Memory B cell (primary cell): ENCODE results near the gene LAT.

Experiments used
- ATAC-seq: fragments of 150-1000 bp; cut with Tn5 transposase; 2 replicates; pipeline ENCODE4 v1.10.0; 2021; ENCODE audit warnings: low read depth, mild to moderate bottlenecking, moderate library complexity
- DNase-seq, 2 donors: peaks; one replicate each; pipeline ENCODE4 v3.0.0; 2022; ENCODE audit warnings: low spot score in 2 of 2
- H3K27ac Mint-ChIP-seq: one replicate; pipeline ENCODE4 v1.8.0; 2022; ENCODE audit warnings: mild to moderate bottlenecking, moderate library complexity, mixed read lengths
- H3K27me3 Mint-ChIP-seq: one replicate; pipeline ENCODE4 v1.8.0; 2022; ENCODE audit warnings: mixed read lengths
- H3K36me3 Mint-ChIP-seq: one replicate; pipeline ENCODE4 v1.8.0; 2022; ENCODE audit warnings: mild to moderate bottlenecking, mixed read lengths
- H3K4me1 Mint-ChIP-seq: one replicate; pipeline ENCODE4 v1.8.0; 2022; ENCODE audit warnings: mixed read lengths
- H3K4me3 Mint-ChIP-seq: one replicate; pipeline ENCODE4 v1.8.0; 2022; ENCODE audit warnings: mild to moderate bottlenecking, moderate library complexity, mixed read lengths
- H3K9me3 Mint-ChIP-seq: one replicate; pipeline ENCODE4 v1.8.0; 2022; ENCODE audit warnings: mixed read lengths

LAT gene

GRCh38 chr16:29029168-29029994, 44.5 kb downstream of the LAT start:
- DNase-seq (no peak), ATAC-seq (no peak)
- Mint-ChIP-seq H3K4me1 (peaks cover 6% of the 10 kb centered on the region), H3K9me3 (peaks cover 3% of the 10 kb centered on the region), H3K27me3 (peaks cover 7% of the 10 kb centered on the region), H3K27ac (no peak overlapping the region), H3K4me3 (no peak overlapping the region), H3K36me3 (no peaks in the 10 kb centered on the region)

GRCh38 chr16:29030086-29030840, 45.4 kb downstream of the LAT start:
- no peak overlapping the region for H3K27ac Mint-ChIP-seq
- H3K36me3 Mint-ChIP-seq, result no peaks in the 10 kb centered on the region
- DNase-seq (no peak), ATAC-seq (no peak)
- peaks cover 3% of the 10 kb centered on the region for H3K9me3 Mint-ChIP-seq
- peaks cover 6% of the 10 kb centered on the region for H3K4me1 Mint-ChIP-seq
- peaks cover 4% of the 10 kb centered on the region for H3K27me3 Mint-ChIP-seq
- H3K4me3 Mint-ChIP-seq, result no peak overlapping the region
